ENCODE measurements around the gene ALDH9A1. TPM values are rescaled to one million over a fixed set of nuclear protein-coding genes. Genes with fewer than 3 reads are reported as not detected.

Gene ALDH9A1
- total and polyA plus RNA-seq, 2 of the 8 experiments (the other 6 are each of a cell fraction or from before 2014, with no cell fraction given): 57.6 to 63.8 TPM

- Histone ChIP-seq H3K9ac (replicated peaks in 1 of 4; ENCODE audit: extremely low read depth in 1 of 4, low read depth in 3 of 4, low read length in 3 of 4) (no peak overlapping the region), H3K4me3 (ENCODE audit: extremely low read depth in 1 of 4, insufficient read depth in 2 of 4, low read depth in 3 of 4, low read length in 4 of 4) (no peak overlapping the region), H3K79me2 (ENCODE audit: control insufficient read depth in 1 of 2, insufficient read depth in 2 of 2, low read length in 2 of 2) (peaks cover 0 to 3% of the 10 kb centered on the region in 2 experiments; a peak in 1 of 4 replicates), H2AFZ (ENCODE audit: low read length) (no peak overlapping the region), H3K14ac (ENCODE audit: insufficient read length) (no peak overlapping the region), H3K4me1 (replicated peaks in 1 of 4; ENCODE audit: control insufficient read depth in 3 of 4, insufficient read depth in 4 of 4, low read length in 3 of 4) (peaks cover 0 to 3% (median 0%) of the 10 kb centered on the region in 4 experiments; a peak in 1 of 7 replicates), H3K79me1 (ENCODE audit: low read depth, low read length) (peaks cover 2% of the 10 kb centered on the region; the same call in 1 of the 2 replicates), H3K23me2 (ENCODE audit: low read depth, low read length) (no peaks in the 10 kb centered on the region), H3K56ac (replicated peaks; ENCODE audit: insufficient read length, low read depth, low read length) (no peak overlapping the region), H3K4me2 (ENCODE audit: insufficient read depth in 1 of 2, low read depth in 2 of 2, low read length in 2 of 2) (no peak overlapping the region), H2BK20ac (ENCODE audit: low read length) (no peak overlapping the region), H4K20me1 (replicated peaks in 1 of 2; ENCODE audit: control insufficient read depth in 1 of 2, insufficient read depth in 2 of 2, low read length in 2 of 2) (peaks cover 0 to 2% of the 10 kb centered on the region in 2 experiments), H2BK15ac (ENCODE audit: low read length) (no peak overlapping the region), H3K27ac (ENCODE audit: low read depth, low read length) (no peak overlapping the region), H3K9me3 (ENCODE audit: insufficient read depth in 2 of 2, low read depth in 1 of 2, low read length in 1 of 2) (no peaks in the 10 kb centered on the region), H2BK5ac (ENCODE audit: low read depth, low read length) (no peak overlapping the region), H2AK5ac (ENCODE audit: low read depth, low read length) (no peak overlapping the region), H2BK120ac (replicated peaks; ENCODE audit: low read depth, low read length) (no peak overlapping the region), H3K18ac (ENCODE audit: extremely low read depth, low read length) (no peak overlapping the region), H3K27me3 (replicated peaks in 1 of 4; ENCODE audit: control insufficient read depth in 3 of 4, extremely low read depth in 1 of 4, insufficient read depth in 3 of 4, low read length in 3 of 4) (no peaks in the 10 kb centered on the region), H4K91ac (replicated peaks; ENCODE audit: insufficient read length, low read length) (no peak overlapping the region), H3K23ac (ENCODE audit: insufficient read length) (no peak overlapping the region), H3K4ac (replicated peaks; ENCODE audit: insufficient read length, low read depth, low read length) (no peak overlapping the region), H2BK12ac (ENCODE audit: low read depth, low read length) (no peak overlapping the region), H4K8ac (ENCODE audit: extremely low read depth, insufficient read depth, low read length) (no peak overlapping the region), H3K36me3 (ENCODE audit: control insufficient read depth in 2 of 4, insufficient read depth in 4 of 4, low read length in 3 of 4) (no peaks in the 10 kb centered on the region; a peak in 1 of 8 replicates), H4K5ac (ENCODE audit: insufficient read length, low read depth, low read length) (no peak overlapping the region)
- TF ChIP-seq JUN (IDR thresholded peaks at IDR 0.05; ENCODE audit: low read depth, low read length): no peak
- no peak for TF ChIP-seq EP300 (IDR thresholded peaks at IDR 0.05; ENCODE audit: borderline replicate concordance in 1 of 2, low read depth in 2 of 2, low read length in 2 of 2)
- no peak for TF ChIP-seq TAF7 (optimal IDR thresholded peaks at IDR 0.05; ENCODE audit: borderline replicate concordance, low read depth, low read length)
- TF ChIP-seq SIN3A (conservative IDR thresholded peaks at IDR 0.05 in 1 of 2, IDR thresholded peaks at IDR 0.05 in 1 of 2; ENCODE audit: low read depth in 1 of 2, low read length in 2 of 2): no peak
- WGBS, 2 experiments (ENCODE audit: extremely low coverage in 1 of 2, insufficient coverage in 1 of 2, insufficient read length in 1 of 2, insufficient replicate concordance in 2 of 2, low coverage in 1 of 2, low lambda C conversion rate in 2 of 2, missing lambda C conversion rate in 1 of 2): 90% methylated on average over 8 of the region's 8 CpGs; no CpG with 5 or more reads in 1 of the 2 experiments
- FAIRE-seq (no peak), DNase-seq (ENCODE audit: low read depth in 1 of 2, low spot score in 2 of 2) (no peak)
- ChIA-PET CTCF (ENCODE audit: partially characterized antibody) (interaction anchor here (0.5 to 1.6 kb wide), 10 partner anchors 8 to 241 kb away, joined by 3 to 5 read pairs (median 3); no protein-coding TSS in a partner anchor), POLR2A (ENCODE audit: partially characterized antibody) (interaction anchor here (1.2 to 2.6 kb wide), 2 partner anchors 12 to 15 kb away, joined by 3 to 15 read pairs; partner anchors contain the start of gene MGST3)
Measured at GRCh38 chr1:165645654-165646366, 52.6 kb downstream of the ALDH9A1 start.

Data from H1 (cell line).